Measurements from ENCODE around the gene PPP6R3.

Gene PPP6R3

DNA sequence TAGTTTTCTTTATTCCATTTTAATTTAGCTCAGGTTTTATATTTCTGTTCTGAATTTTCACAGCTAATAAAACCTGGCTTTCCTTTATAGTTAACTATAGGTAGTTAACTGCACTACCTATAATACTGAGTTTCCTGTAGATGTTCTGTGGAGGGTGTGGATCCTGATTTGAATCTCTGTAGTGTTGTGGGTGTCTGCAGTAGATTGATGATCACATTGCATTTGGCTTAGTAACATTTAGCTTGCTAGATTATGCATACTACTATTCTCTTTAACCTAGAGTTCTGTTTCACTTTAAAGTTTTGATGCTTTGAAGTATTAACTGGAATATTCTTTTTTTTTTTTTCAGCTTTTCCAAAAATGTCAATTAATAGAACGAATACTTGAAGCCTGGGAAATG, 110.1 kb downstream of the PPP6R3 start:
- DNase-seq (ENCODE audit: low read depth) = no peak
- TF ChIP-seq CTCF (conservative IDR thresholded peaks at IDR 0.05; ENCODE audit: low read depth, low read length) = no peak
- H3K4me3 ChIP-seq (ENCODE audit: low read length) = no peak overlapping the region

DNA sequence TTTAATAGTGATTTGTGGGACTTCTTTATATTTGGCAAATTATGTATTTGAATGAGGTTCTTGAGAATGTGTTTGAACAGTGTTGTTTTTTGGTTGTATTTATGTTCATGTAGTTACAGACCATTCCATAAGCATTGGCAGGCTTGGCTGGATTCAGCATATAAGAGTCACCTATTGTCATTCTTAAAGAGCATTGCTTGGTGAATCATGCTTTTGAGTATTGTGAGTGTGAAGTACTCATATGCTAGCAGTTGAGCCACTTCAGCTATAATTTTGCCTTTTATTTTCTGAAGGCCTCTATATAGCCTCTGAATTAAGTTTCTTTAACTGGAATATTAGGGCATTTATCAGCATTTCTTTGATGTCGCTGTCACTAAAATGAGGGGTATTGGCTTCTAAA, 113.8 kb downstream of the PPP6R3 start:
- no peak for TF ChIP-seq CTCF (conservative IDR thresholded peaks at IDR 0.05; ENCODE audit: low read depth, low read length)
- DNase-seq (ENCODE audit: low read depth) = no peak
- H3K4me3 ChIP-seq (ENCODE audit: low read length) = no peak overlapping the region

DNA sequence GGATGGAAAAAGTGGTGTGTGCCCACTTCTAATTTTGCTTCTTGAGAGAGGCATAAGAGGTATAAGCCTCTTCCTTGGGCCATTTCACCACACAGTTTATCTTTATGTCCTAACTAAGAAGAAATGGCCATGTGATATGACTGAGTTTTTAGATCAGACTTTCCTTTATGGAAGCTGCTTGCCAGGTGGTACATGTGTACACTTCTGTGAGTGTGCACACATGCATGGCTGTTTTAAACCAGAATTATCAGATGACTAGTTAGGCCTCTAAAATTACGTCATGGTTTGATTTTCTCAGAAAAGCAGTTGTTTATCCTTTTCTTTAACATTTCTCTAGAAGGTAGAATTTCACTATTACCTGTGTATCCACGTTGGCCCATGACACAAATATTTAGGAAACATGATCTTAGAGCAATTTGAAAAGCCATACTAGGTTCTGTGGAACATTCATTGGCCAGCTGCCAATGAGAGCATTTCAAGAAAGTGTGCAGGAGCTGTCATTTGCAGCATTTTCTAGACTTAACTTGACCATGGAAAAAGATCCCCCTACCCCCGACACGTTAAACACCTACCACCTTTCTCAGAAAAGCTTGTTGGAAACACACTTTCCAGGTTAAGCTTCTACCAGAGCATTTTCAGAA, 114.6 kb downstream of the PPP6R3 start:
- no peak overlapping the region for H3K4me3 ChIP-seq (ENCODE audit: low read length)
- DNase-seq (ENCODE audit: low read depth) = no peak
- no peak for TF ChIP-seq CTCF (conservative IDR thresholded peaks at IDR 0.05; ENCODE audit: low read depth, low read length)

- TF ChIP-seq CTCF (conservative IDR thresholded peaks at IDR 0.05; ENCODE audit: low read depth, low read length) = no peak
- no peak for DNase-seq (ENCODE audit: low read depth)
- H3K4me3 ChIP-seq (ENCODE audit: low read length) = no peak overlapping the region
These were observed 118.9 kb downstream of the PPP6R3 start for GRCh38 chr11:68579455-68579854.

DNA sequence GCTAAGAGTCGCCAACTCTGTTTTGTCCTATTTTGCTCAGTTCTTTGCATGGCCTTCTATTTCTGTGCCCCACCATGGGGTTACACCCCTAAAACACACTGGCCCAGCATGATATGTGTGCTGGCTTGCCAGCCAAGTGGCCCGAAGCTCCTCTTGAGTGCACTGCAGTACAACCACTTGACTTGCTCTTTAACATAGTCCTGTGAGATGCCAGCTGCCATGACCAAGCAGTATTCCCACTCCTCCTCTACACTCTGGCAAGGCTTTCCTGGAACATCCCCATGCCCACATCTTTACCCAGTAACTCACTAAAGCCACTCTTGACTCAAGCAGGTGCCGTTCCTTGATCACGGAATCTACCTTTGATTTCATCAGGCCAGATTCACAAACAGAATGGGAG, 120.9 kb downstream of the PPP6R3 start:
- TF ChIP-seq CTCF (conservative IDR thresholded peaks at IDR 0.05; ENCODE audit: low read depth, low read length) = no peak
- no peak overlapping the region for H3K4me3 ChIP-seq (ENCODE audit: low read length)
- no peak for DNase-seq (ENCODE audit: low read depth)

GRCh38 chr11:68581901-68582300, 121.3 kb downstream of the PPP6R3 start:
- TF ChIP-seq CTCF (conservative IDR thresholded peaks at IDR 0.05; ENCODE audit: low read depth, low read length) = no peak
- H3K4me3 ChIP-seq (ENCODE audit: low read length) = no peak overlapping the region
- no peak for DNase-seq (ENCODE audit: low read depth)

DNA sequence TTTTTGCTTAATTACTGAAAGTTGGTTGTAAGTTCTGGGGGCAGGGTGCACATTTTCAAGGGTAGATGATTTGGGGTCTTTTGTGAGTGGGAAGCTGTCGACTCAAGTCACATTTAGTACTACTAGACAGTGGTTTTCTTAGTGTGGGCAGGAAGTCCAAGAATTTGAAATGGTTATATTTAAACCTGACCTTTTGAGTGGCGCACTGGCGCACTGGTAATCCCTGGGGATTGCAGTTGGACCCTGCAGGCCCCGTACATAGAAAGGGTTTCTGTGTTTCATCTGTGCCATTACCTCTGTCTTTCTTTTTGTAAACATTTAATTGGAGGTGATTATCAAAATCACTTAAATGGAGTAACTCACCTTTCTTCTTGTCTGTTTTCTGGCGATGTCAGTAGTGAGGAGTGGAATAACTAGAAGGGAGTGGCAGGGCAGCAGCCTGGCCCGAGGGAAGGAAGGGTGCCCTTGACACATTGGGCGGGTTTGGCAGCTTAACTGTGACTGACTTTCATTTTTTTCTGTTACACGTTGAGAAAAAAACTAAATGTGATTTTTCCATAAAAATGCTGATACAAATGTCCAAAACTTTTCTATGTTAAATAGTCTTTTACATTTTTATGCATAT, 122.0 kb downstream of the PPP6R3 start:
- H3K4me3 ChIP-seq (ENCODE audit: low read length) = no peak overlapping the region
- DNase-seq (ENCODE audit: low read depth) = no peak
- TF ChIP-seq CTCF (conservative IDR thresholded peaks at IDR 0.05; ENCODE audit: low read depth, low read length) = no peak
